Activated naive CD4-positive, alpha-beta T cell treated with anti-CD3 and anti-CD28 coated beads for 36 hours (primary cell): Measurements from ENCODE around the gene LUZP1. TPM values are rescaled to one million over a fixed set of nuclear protein-coding genes. Genes with fewer than 3 reads are reported as not detected.

ENCODE experiments used
- CTCF ChIA-PET: fragments of 350-600 bp; sonication (Branson Sonifier 250); formaldehyde crosslinking; loops from one replicate; lab custom pipeline; 2021; ENCODE audit warnings: antibody characterized with exemption; lab: Charles Lee
- DNase-seq: peaks from one replicate; pipeline ENCODE4 v3.0.0-alpha.2; 2020
- H3K27ac Mint-ChIP-seq: one replicate; pipeline ENCODE4 v1.8.0; 2021; ENCODE audit warnings: mild to moderate bottlenecking, mixed read lengths
- H3K27me3 Mint-ChIP-seq: one replicate; pipeline ENCODE4 v1.8.0; 2021; ENCODE audit warnings: low read depth, mixed read lengths
- H3K36me3 Mint-ChIP-seq: one replicate; pipeline ENCODE4 v1.8.0; 2021; ENCODE audit warnings: low read depth, mixed read lengths
- H3K4me1 Mint-ChIP-seq: one replicate; pipeline ENCODE4 v1.8.0; 2021; ENCODE audit warnings: low read depth, mixed read lengths
- H3K4me3 Mint-ChIP-seq: one replicate; pipeline ENCODE4 v1.8.0; 2021; ENCODE audit warnings: mild to moderate bottlenecking, moderate library complexity, mixed read lengths
- H3K9me3 Mint-ChIP-seq: one replicate; pipeline ENCODE4 v1.8.0; 2021; ENCODE audit warnings: mixed read lengths
- intact Hi-C: fragments of 100-400 bp; cut with micrococcal nuclease; formaldehyde crosslinking; loops from one replicate; pipeline ENCODE4 v1.15.1; 2023
- total RNA-seq, 2 experiments: library from RNA; stranded (reverse); gene quantifications; one replicate each; pipeline ENCODE4 v1.2.3, GENCODE V29; 2021

The LUZP1 gene
- total RNA-seq, 2 experiments from 2014 or later = 12.6 to 13.7 TPM

DNA sequence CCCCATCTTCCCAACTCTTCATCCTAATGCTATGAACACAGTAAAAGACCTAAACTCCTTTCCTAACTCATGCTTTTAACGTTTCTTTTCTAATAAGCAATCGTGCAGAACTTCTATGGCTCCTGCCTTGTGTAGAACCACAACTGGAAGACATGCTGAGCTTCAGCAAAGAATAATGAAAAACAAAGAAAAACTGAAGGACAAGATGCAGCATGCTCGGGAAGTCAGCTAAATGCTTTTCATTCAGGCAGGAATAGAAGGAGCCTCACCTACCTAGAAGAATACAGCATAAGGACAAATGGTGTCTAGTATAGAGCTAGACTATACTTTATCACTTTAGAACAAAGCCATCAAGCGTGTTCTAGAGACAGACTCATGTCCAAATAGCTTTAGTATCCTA, 45.9 kb downstream of the LUZP1 start:
- Mint-ChIP-seq H3K27ac (no peak overlapping the region), H3K27me3 (no peaks in the 10 kb centered on the region), H3K4me1 (peaks cover 57% of the 10 kb centered on the region), H3K9me3 (no peaks in the 10 kb centered on the region), H3K4me3 (no peak overlapping the region), H3K36me3 (no peaks in the 10 kb centered on the region)
- DNase-seq = no peak
- intact Hi-C loops = no loop called here
- CTCF ChIA-PET = interaction anchor here (2.6 kb wide), 1 partner anchor 61 kb away, joined by 7 read pairs; no protein-coding TSS in a partner anchor

DNA sequence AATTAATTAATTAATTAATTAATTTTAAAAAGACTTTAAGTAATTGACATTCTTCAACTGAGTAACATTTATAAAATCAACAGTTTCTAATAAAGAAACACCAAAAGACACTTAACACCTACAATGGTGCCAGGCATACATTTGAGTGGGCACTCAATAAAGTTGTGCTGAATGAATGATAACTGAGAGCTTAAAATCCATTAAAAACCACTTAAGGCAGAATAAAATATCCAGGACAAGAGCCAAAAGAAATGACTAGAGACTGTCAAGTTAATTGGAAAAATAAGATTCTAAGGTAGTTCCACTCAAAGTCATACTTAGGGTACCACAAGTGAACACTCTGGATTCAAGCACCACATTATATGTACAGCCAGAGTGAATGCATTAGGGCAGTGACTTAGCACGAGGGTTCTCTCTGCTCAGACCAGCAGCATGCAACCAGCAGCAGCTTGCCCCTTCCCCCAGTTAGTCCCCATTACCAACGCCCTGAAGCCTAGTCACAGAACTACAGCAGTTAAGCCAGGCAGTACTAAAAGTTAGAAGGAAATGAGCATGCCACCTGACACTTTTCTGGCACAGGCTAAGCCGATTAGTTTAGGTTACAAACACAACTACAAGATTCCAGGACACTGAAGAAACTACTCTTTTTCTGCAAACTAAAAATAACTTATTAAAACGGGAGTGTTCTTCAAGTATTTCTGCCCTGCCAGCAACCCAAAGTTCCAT, 46.5 kb downstream of the LUZP1 start:
- Mint-ChIP-seq H3K9me3 (no peaks in the 10 kb centered on the region), H3K27me3 (no peaks in the 10 kb centered on the region), H3K36me3 (no peaks in the 10 kb centered on the region), H3K4me3 (no peak overlapping the region), H3K27ac (no peak overlapping the region), H3K4me1 (peaks cover 61% of the 10 kb centered on the region)
- CTCF ChIA-PET = no interaction called here
- intact Hi-C loops = no loop called here
- DNase-seq = no peak

DNA sequence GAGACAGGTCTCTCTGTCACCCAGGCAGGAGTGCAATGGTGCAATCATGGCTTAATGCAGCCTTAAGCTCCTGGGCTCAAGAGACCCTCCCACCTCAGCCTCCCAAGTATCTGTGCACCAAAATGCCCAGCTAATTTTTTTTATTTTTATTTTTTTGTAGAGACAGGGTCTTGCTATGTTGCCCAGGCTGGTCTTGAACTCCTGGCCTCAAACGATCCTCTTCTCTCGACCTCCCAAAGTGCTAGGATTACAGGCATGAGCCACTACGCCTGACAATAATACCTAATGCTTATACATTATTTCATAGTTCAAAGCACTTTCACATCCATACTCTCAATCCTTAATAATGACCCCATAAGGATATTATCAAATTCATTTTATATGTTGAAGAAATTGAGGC, 48.3 kb downstream of the LUZP1 start:
- Mint-ChIP-seq H3K4me3 (no peak overlapping the region), H3K27ac (no peak overlapping the region), H3K27me3 (no peaks in the 10 kb centered on the region), H3K4me1 (peaks cover 56% of the 10 kb centered on the region), H3K36me3 (no peaks in the 10 kb centered on the region), H3K9me3 (no peaks in the 10 kb centered on the region)
- DNase-seq = no peak
- CTCF ChIA-PET = interaction anchor here (1.4 to 3.1 kb wide), 3 partner anchors 10 to 63 kb away, joined by 3 to 25 read pairs (median 9); no protein-coding TSS in a partner anchor
- intact Hi-C loops = no loop called here

DNA sequence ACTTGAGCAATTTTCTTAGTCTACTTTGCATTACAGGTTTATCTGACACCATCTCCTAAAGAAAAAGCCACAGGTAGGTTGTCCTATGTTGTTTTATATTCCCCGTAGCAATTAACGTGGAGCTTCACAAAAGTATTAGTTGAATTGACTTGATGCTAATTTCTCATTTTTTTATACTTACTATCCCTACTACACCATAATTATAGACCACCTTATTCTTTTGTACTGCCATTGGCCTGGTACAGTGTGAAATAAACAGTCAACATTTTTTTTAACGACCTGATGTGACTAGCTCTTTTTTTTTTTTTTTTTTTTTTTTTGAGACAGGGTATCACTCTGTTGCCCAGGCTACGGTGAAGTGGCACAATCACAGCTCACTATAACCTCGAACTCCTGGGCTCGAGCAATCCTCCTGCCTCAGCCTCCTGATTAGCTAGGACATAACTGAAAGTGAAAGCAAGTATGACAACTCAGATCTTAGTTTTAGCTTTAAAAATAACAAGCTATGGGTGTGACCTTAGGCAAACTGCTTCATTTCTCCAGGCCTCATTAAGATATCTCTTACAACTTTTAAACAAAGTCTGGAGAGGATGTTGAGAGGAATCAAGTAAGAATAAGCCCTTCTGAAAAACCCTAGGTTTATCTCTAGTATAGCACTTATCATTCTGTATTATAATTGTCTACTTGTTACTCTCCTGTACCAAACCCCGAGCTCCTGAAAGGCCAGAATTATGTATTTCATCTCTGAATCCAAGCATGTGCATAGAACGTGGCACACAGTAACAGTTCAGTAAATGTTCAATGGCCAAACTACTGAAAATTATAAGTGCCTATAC, 49.5 kb downstream of the LUZP1 start:
- peaks cover 52% of the 10 kb centered on the region for H3K4me1 Mint-ChIP-seq
- intact Hi-C loops = loop anchor here (2.0 kb wide), 1 partner anchor 16 kb away; no protein-coding TSS in a partner anchor
- CTCF ChIA-PET = interaction anchor here (1.0 to 3.1 kb wide), 3 partner anchors 9 to 65 kb away, joined by 4 to 25 read pairs (median 9); no protein-coding TSS in a partner anchor
- no peaks in the 10 kb centered on the region for H3K27me3 Mint-ChIP-seq
- H3K4me3 Mint-ChIP-seq = peak overlapping the region; percentile 4
- DNase-seq = peak; percentile 64
- H3K9me3 Mint-ChIP-seq = no peaks in the 10 kb centered on the region
- H3K36me3 Mint-ChIP-seq = no peaks in the 10 kb centered on the region
- H3K27ac Mint-ChIP-seq = peak overlapping the region; percentile 21

DNA sequence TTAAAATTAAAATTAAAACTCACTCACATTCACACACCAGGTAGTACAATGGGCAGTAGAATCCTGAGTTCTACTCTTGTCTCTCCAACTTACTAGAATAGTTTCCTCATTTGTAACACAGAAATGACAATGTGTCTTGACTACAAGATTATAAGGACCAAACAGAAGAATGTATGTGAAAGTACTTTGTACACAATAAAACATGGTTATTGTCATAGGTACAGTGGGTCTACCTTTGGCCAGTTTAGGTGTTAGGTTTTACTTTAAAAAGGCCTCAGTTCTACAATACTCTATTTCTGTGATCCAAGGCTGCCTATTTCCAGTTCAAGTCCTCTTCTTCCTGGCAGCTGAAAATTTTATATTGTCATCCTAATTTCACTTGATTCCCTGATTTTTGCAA, 50.2 kb downstream of the LUZP1 start:
- CTCF ChIA-PET = interaction anchor here (1.8 to 3.1 kb wide), 2 partner anchors 19 to 65 kb away, joined by 9 to 25 read pairs; no protein-coding TSS in a partner anchor
- Mint-ChIP-seq H3K4me3 (no peak overlapping the region), H3K9me3 (no peaks in the 10 kb centered on the region), H3K36me3 (no peaks in the 10 kb centered on the region), H3K27me3 (no peaks in the 10 kb centered on the region), H3K4me1 (peaks cover 52% of the 10 kb centered on the region), H3K27ac (no peak overlapping the region)
- intact Hi-C loops = loop anchor here (2.0 kb wide), 1 partner anchor 16 kb away; no protein-coding TSS in a partner anchor
- no peak for DNase-seq

DNA sequence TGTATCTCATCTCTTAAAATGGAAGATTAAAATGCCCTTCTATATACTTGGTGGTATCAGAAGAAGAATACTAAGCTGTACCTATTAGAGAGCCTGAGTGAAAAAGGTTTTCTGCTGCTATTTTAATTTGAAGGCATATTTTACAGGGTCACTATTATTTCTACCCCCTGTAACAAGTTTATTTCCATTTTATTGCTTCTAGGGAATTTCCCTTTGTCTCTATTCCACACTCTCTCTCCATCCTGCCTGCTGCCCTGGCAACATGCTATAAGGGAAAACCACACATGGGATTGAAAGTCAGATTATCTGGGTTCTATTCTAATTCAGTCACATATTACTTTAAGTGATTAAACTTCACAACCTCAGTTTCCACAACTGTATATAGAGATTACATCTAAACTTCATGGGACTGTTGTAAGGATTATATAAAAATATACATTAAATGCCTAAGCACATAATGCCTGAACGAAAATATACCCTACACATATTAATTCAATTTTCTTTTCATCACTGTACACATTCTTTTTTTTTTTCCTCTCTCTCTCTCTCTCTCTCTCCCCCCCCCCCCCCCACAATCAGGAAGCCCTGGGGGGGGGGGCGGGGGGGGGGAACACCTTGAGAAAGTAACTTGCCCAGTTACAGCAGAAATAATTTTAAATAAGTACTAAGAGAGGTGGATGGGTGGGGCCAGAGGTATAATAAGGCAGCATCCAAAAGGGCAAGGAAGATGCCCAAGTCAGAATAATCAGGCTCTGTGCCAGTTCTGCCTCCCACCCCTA, 51.5 kb downstream of the LUZP1 start:
- Mint-ChIP-seq H3K9me3 (no peaks in the 10 kb centered on the region), H3K27me3 (no peaks in the 10 kb centered on the region), H3K4me1 (peaks cover 58% of the 10 kb centered on the region), H3K36me3 (no peaks in the 10 kb centered on the region), H3K4me3 (no peak overlapping the region), H3K27ac (no peak overlapping the region)
- intact Hi-C loops = no loop called here
- CTCF ChIA-PET = interaction anchor here (0.5 kb wide), 1 partner anchor 28 kb away, joined by 3 read pairs; no protein-coding TSS in a partner anchor
- no peak for DNase-seq

DNA sequence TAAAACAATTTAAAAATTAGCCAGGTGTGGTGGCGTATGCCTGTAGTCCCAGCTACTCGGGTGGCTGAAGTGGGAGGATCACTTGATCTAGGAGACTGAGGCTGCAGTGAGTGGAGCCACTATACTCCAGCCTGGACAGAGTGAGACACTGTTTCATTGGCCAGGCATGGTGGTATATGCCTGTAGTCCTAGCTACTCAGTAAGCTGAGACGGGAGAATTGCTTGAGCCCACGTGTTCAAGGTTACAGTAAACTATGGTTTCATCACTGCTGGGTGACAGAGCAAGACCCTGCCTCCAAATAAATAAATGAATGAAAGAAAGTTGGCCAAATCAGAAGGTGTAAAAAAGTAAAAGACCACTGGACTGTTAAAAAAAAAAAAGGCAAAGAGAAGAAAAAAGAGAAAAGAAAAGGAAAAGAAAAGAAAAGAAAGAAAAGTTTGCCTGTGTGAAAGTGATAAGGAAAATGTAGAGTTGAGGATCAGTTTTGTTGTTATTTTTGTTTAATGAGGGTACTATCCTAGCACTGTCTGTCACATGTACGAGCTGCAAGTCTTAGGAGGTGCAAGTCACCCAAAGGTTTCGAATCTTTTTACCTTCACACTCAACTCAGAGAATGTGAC, 52.3 kb downstream of the LUZP1 start:
- Mint-ChIP-seq H3K27me3 (no peaks in the 10 kb centered on the region), H3K4me3 (no peak overlapping the region), H3K36me3 (no peaks in the 10 kb centered on the region), H3K27ac (no peak overlapping the region), H3K9me3 (no peaks in the 10 kb centered on the region), H3K4me1 (peaks cover 65% of the 10 kb centered on the region)
- intact Hi-C loops = no loop called here
- DNase-seq = no peak
- CTCF ChIA-PET = interaction anchor here (1.1 kb wide), 1 partner anchor 16 kb away, joined by 3 read pairs; no protein-coding TSS in a partner anchor

DNA sequence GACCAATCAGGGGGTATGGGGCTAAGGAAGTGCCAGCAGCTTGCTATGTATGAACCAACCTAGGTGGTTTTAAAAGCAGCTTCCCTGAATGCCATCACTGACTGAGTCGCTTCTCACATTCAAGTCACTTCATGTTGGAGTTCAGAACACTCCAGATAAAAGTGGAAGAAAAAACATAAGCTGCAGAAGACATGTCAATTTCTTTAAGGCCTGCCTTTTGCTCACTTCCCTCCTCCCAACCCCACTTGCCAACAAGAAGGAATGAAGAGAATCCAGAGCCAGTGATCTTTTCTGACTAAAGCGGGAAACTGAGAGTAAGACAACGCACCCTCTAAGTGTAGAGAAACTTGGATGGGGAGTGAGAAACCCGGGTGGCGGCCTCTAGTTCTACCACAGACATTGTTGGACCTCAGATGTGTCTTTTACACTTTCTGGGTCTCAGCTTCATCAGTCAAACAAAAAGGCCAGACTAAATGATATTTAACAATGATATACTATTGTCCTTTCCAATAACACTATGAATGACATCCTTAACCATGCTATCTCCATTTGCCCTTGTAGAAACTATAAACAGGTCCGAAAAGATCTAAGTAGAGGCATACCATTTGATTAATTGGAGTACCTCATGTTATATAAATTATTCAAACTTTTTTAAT, 54.1 kb downstream of the LUZP1 start:
- CTCF ChIA-PET = interaction anchor here (6.6 kb wide), 1 partner anchor 15 kb away, joined by 36 read pairs; no protein-coding TSS in a partner anchor
- Mint-ChIP-seq H3K36me3 (no peaks in the 10 kb centered on the region), H3K9me3 (no peaks in the 10 kb centered on the region), H3K27ac (no peak overlapping the region), H3K4me1 (peaks cover 72% of the 10 kb centered on the region), H3K4me3 (no peak overlapping the region), H3K27me3 (no peaks in the 10 kb centered on the region)
- intact Hi-C loops = loop anchor here (1.0 kb wide), 1 partner anchor 11 kb away; no protein-coding TSS in a partner anchor
- DNase-seq = peak; percentile 23

DNA sequence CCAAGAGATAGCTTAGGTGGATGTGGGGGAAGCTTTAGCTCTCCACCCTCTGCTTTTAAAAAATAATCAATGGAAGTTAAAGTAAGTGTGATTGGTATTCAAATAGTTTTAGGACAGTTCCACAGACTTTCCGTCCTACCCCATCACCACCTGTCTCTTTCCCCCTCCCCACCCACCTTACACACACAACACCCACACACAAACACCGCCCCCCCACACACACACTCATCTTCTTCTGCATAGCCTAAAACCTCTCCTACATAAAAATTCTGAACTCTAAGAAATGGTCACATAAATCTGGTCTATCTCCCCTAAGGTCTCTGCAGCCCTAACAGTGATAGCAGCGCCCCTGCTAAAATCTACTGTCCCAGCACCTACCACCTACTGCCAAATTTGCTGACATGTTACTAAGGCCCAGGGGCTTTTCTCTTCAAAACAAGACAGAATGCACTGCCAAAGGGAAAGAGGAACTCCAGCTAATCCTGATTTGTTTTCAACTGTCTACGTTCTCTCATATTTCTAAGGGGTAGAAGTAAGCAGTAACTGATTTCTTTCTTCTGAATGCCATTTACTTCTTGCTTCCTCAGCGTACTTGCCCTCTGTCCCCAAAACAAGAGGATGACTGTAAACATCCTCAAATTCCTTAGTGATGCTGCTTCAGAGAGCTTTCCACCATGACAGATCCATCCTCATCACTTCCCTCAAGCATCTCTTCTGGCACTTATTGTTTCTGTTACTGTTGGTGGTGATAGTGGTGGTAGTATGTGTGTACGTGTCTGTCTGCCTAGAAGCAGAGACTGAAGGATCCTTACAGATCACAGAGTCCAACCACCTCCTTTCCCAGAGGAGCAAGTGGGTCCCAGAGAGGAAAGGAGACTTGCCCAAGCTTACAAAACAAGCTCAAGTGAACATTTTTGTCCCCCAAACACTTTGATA, 56.8 kb downstream of the LUZP1 start:
- no peak for DNase-seq
- no peak overlapping the region for H3K4me3 Mint-ChIP-seq

DNA sequence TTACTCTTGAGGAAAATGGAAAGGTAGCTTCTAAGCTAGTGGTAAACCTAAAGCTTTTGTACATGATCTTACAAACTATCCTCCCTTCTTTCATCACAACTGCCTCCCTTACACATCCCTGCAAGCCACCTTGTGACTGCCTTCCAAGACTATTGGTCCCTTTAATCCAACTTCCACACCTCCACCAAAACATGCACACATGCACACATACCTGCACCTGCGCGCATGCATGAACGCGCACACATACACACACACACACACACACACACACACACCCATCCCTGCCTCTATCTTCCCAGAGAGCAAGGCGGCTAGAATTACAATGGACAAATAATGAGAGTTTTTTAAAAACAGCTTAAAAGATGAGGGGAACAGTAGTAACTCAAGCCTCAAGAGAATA, 58.3 kb downstream of the LUZP1 start:
- Mint-ChIP-seq H3K4me3 (no peak overlapping the region), H3K27ac (no peak overlapping the region), H3K9me3 (no peaks in the 10 kb centered on the region), H3K27me3 (no peaks in the 10 kb centered on the region), H3K4me1 (peaks cover 56% of the 10 kb centered on the region), H3K36me3 (peaks cover 9% of the 10 kb centered on the region)
- intact Hi-C loops = loop anchor here (2.0 kb wide), 1 partner anchor 38 kb away; no protein-coding TSS in a partner anchor
- no peak for DNase-seq
- CTCF ChIA-PET = interaction anchor here (0.7 to 6.6 kb wide), 5 partner anchors 10 to 68 kb away, joined by 3 to 36 read pairs (median 3); no protein-coding TSS in a partner anchor

More for the DNA sequence above, 56.8 kb downstream of the LUZP1 start:
- no peak overlapping the region for H3K27ac Mint-ChIP-seq
- peaks cover 6% of the 10 kb centered on the region for H3K36me3 Mint-ChIP-seq
- intact Hi-C loops = loop anchor here (2.0 kb wide), 1 partner anchor 37 kb away; no protein-coding TSS in a partner anchor
- H3K9me3 Mint-ChIP-seq = no peaks in the 10 kb centered on the region
- peaks cover 62% of the 10 kb centered on the region for H3K4me1 Mint-ChIP-seq
- CTCF ChIA-PET = interaction anchor here (0.6 to 6.6 kb wide), 5 partner anchors 9 to 221 kb away, joined by 3 to 36 read pairs (median 3); no protein-coding TSS in a partner anchor
- H3K27me3 Mint-ChIP-seq = no peaks in the 10 kb centered on the region
